ENCODE measurements around the gene CAPN15.

The CAPN15 gene

GRCh38 chr16:585351-585750 is 57.8 kb downstream of the CAPN15 start:
- Histone ChIP-seq H3K36me3 (replicated peaks) (no peaks in the 10 kb centered on the region; the same call in 1 of the 2 replicates), H3K4me3 (no peak overlapping the region), H3K9me3 (no peaks in the 10 kb centered on the region), H3K4me1 (no peaks in the 10 kb centered on the region), H3K27me3 (ENCODE audit: low read depth) (no peaks in the 10 kb centered on the region)
- DNase-seq (ENCODE audit: low spot score in 2 of 2): peak in 1 of 2 experiments; percentile 43
- in situ Hi-C loops (cut with MboI; ENCODE audit: low sequenced_read_pairs): no loop called here

- Histone ChIP-seq H3K27me3 (ENCODE audit: low read depth) (no peaks in the 10 kb centered on the region), H3K9me3 (no peaks in the 10 kb centered on the region), H3K4me1 (0 out of 2 replicates have a peak, but pooled peaks cover 5% of the 10 kb centered on the region), H3K36me3 (replicated peaks) (no peaks in the 10 kb centered on the region; the same call in 1 of the 2 replicates), H3K4me3 (no peak overlapping the region)
- in situ Hi-C loops (cut with MboI; ENCODE audit: low sequenced_read_pairs): no loop called here
- no peak for DNase-seq (ENCODE audit: low spot score in 2 of 2)
These were observed 58.6 kb downstream of the CAPN15 start for GRCh38 chr16:586047-586644.

- in situ Hi-C loops (cut with MboI; ENCODE audit: low sequenced_read_pairs): no loop called here
- no peaks in the 10 kb centered on the region for H3K9me3 ChIP-seq
- no peak for DNase-seq (ENCODE audit: low spot score in 2 of 2)
- H3K36me3 ChIP-seq (replicated peaks): no peaks in the 10 kb centered on the region; the same call in 1 of the 2 replicates
- no peaks in the 10 kb centered on the region for H3K27me3 ChIP-seq (ENCODE audit: low read depth)
- H3K4me1 ChIP-seq: 0 out of 2 replicates have a peak, but pooled peaks cover 5% of the 10 kb centered on the region
- H3K4me3 ChIP-seq: no peak overlapping the region
These were observed 59.4 kb downstream of the CAPN15 start for GRCh38 chr16:586645-587590.

- in situ Hi-C loops (cut with MboI; ENCODE audit: low sequenced_read_pairs): no loop called here
- Histone ChIP-seq H3K36me3 (replicated peaks) (no peaks in the 10 kb centered on the region; the same call in 1 of the 2 replicates), H3K4me3 (peak overlapping the region; percentile 97), H3K4me1 (0 out of 2 replicates have a peak, but pooled peaks cover 5% of the 10 kb centered on the region), H3K9me3 (no peaks in the 10 kb centered on the region), H3K27me3 (ENCODE audit: low read depth) (no peaks in the 10 kb centered on the region)
- DNase-seq (ENCODE audit: low spot score in 2 of 2): peak; percentile 23 to 55
These were observed 61.1 kb downstream of the CAPN15 start for GRCh38 chr16:588639-588888.

- Histone ChIP-seq H3K4me3 (peak overlapping the region; percentile 97), H3K4me1 (0 out of 2 replicates have a peak, but pooled peaks cover 5% of the 10 kb centered on the region), H3K36me3 (replicated peaks) (no peaks in the 10 kb centered on the region; the same call in 1 of the 2 replicates), H3K9me3 (no peaks in the 10 kb centered on the region), H3K27me3 (ENCODE audit: low read depth) (no peaks in the 10 kb centered on the region)
- in situ Hi-C loops (cut with MboI; ENCODE audit: low sequenced_read_pairs): no loop called here
- DNase-seq (ENCODE audit: low spot score in 2 of 2): peak; percentile 82 to 98
These were observed 61.6 kb downstream of the CAPN15 start for GRCh38 chr16:588889-589657.

- Histone ChIP-seq H3K27me3 (ENCODE audit: low read depth) (no peaks in the 10 kb centered on the region), H3K4me1 (0 out of 2 replicates have a peak, but pooled peaks cover 5% of the 10 kb centered on the region), H3K4me3 (peak within 1 kb of the TSS; percentile 97), H3K36me3 (replicated peaks) (no peaks in the 10 kb centered on the region; the same call in 1 of the 2 replicates), H3K9me3 (no peaks in the 10 kb centered on the region)
- peak; percentile 93 to 99 for DNase-seq (ENCODE audit: low spot score in 2 of 2)
- in situ Hi-C loops (cut with MboI; ENCODE audit: low sequenced_read_pairs): no loop called here
These were observed 62.2 kb downstream of the CAPN15 start, which contains the start of gene RAB40C for GRCh38 chr16:589658-590187. Gene RAB40C, plus strand, starts transcription at chr16:590066. Its CDS starts 226 bp downstream, at chr16:590292.

- Histone ChIP-seq H3K9me3 (no peaks in the 10 kb centered on the region), H3K4me1 (0 out of 2 replicates have a peak, but pooled peaks cover 5% of the 10 kb centered on the region), H3K27me3 (ENCODE audit: low read depth) (no peaks in the 10 kb centered on the region), H3K36me3 (replicated peaks) (no peaks in the 10 kb centered on the region; the same call in 1 of the 2 replicates), H3K4me3 (peak overlapping the region; percentile 57)
- in situ Hi-C loops (cut with MboI; ENCODE audit: low sequenced_read_pairs): no loop called here
- no peak for DNase-seq (ENCODE audit: low spot score in 2 of 2)
These were observed 62.8 kb downstream of the CAPN15 start for GRCh38 chr16:590188-590814.

GRCh38 chr16:590815-591200 is 63.3 kb downstream of the CAPN15 start:
- DNase-seq (ENCODE audit: low spot score in 2 of 2): no peak
- Histone ChIP-seq H3K4me3 (peak overlapping the region; percentile 57), H3K27me3 (ENCODE audit: low read depth) (no peaks in the 10 kb centered on the region), H3K4me1 (0 out of 2 replicates have a peak, but pooled peaks cover 5% of the 10 kb centered on the region), H3K9me3 (no peaks in the 10 kb centered on the region), H3K36me3 (replicated peaks) (no peaks in the 10 kb centered on the region; the same call in 1 of the 2 replicates)
- in situ Hi-C loops (cut with MboI; ENCODE audit: low sequenced_read_pairs): no loop called here

GRCh38 chr16:591231-591630 is 63.7 kb downstream of the CAPN15 start:
- H3K4me3 ChIP-seq: peak overlapping the region; percentile 57
- H3K4me1 ChIP-seq: 0 out of 2 replicates have a peak, but pooled peaks cover 5% of the 10 kb centered on the region
- H3K36me3 ChIP-seq (replicated peaks): no peaks in the 10 kb centered on the region; the same call in 1 of the 2 replicates
- in situ Hi-C loops (cut with MboI; ENCODE audit: low sequenced_read_pairs): no loop called here
- no peak for DNase-seq (ENCODE audit: low spot score in 2 of 2)
- no peaks in the 10 kb centered on the region for H3K9me3 ChIP-seq
- H3K27me3 ChIP-seq (ENCODE audit: low read depth): no peaks in the 10 kb centered on the region

GRCh38 chr16:591892-592517 is 64.5 kb downstream of the CAPN15 start:
- no peak overlapping the region for H3K4me3 ChIP-seq
- no peaks in the 10 kb centered on the region; the same call in 1 of the 2 replicates for H3K36me3 ChIP-seq (replicated peaks)
- in situ Hi-C loops (cut with MboI; ENCODE audit: low sequenced_read_pairs): no loop called here
- no peaks in the 10 kb centered on the region for H3K9me3 ChIP-seq
- H3K4me1 ChIP-seq: 0 out of 2 replicates have a peak, but pooled peaks cover 5% of the 10 kb centered on the region
- H3K27me3 ChIP-seq (ENCODE audit: low read depth): no peaks in the 10 kb centered on the region
- DNase-seq (ENCODE audit: low spot score in 2 of 2): peak in 1 of 2 experiments; percentile 6

GRCh38 chr16:592518-593306 is 65.2 kb downstream of the CAPN15 start:
- DNase-seq (ENCODE audit: low spot score in 2 of 2): peak in 1 of 2 experiments; percentile 7
- Histone ChIP-seq H3K4me1 (0 out of 2 replicates have a peak, but pooled peaks cover 5% of the 10 kb centered on the region), H3K4me3 (no peak overlapping the region), H3K9me3 (no peaks in the 10 kb centered on the region), H3K27me3 (ENCODE audit: low read depth) (no peaks in the 10 kb centered on the region), H3K36me3 (replicated peaks) (no peaks in the 10 kb centered on the region; the same call in 1 of the 2 replicates)
- in situ Hi-C loops (cut with MboI; ENCODE audit: low sequenced_read_pairs): no loop called here

GRCh38 chr16:593406-593805 is 65.9 kb downstream of the CAPN15 start:
- no peaks in the 10 kb centered on the region for H3K27me3 ChIP-seq (ENCODE audit: low read depth)
- H3K4me3 ChIP-seq: no peak overlapping the region
- H3K4me1 ChIP-seq: 0 out of 2 replicates have a peak, but pooled peaks cover 5% of the 10 kb centered on the region
- no peaks in the 10 kb centered on the region; the same call in 1 of the 2 replicates for H3K36me3 ChIP-seq (replicated peaks)
- no peak for DNase-seq (ENCODE audit: low spot score in 2 of 2)
- in situ Hi-C loops (cut with MboI; ENCODE audit: low sequenced_read_pairs): no loop called here
- H3K9me3 ChIP-seq: no peaks in the 10 kb centered on the region

Data from HAP-1 (cell line).